ENCODE measurements around the gene TENT4B. TPM values are rescaled to one million over a fixed set of nuclear protein-coding genes. Genes with fewer than 3 reads are reported as not detected.

The TENT4B gene
- total RNA-seq, 1 experiment from 2014 or later: 16.9 TPM

DNA sequence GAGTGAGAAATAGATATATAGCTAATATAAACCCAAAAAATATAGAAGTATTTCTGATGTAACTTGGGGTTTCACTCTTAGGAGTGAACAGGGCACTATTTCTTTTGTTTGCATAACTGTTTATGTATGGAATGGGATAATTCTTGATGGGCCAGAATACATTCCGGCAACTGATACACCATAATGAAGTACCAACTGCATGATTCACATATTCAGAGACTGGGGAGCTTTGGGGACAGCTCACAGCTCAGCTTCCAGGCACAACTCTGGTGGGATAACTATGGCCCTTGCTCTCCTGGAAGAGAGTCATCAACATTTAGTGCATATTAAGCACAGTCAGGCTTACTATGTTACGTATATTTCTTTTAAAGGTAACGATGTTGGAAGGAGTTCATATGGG, 71.2 kb downstream of the TENT4B start:
- Histone ChIP-seq H3K79me2 (ENCODE audit: insufficient read depth, low read length) (no peaks in the 10 kb centered on the region), H4K20me1 (ENCODE audit: insufficient read depth) (no peaks in the 10 kb centered on the region), H3K9ac (ENCODE audit: low read length) (no peak overlapping the region), H3K27ac (ENCODE audit: low read depth, low read length) (no peak overlapping the region), H3K4me2 (ENCODE audit: low read length) (no peak overlapping the region), H3K4me1 (ENCODE audit: control insufficient read depth in 1 of 2, insufficient read depth in 2 of 2, low read length in 2 of 2) (no peaks in the 10 kb centered on the region), H3K9me2 (ENCODE audit: insufficient read depth) (no peaks in the 10 kb centered on the region), H2AFZ (ENCODE audit: low read depth, low read length, poor library complexity, severe bottlenecking) (no peak overlapping the region), H3K36me3 (ENCODE audit: control insufficient read depth in 1 of 2, insufficient read depth in 2 of 2, low read length in 2 of 2) (peaks cover 3 to 20% of the 10 kb centered on the region in 2 experiments), H3K27me3 (ENCODE audit: insufficient read depth, low read length) (no peaks in the 10 kb centered on the region), H3K4me3 (replicated peaks in 1 of 2; ENCODE audit: low read depth in 1 of 2, low read length in 2 of 2) (no peak overlapping the region), H3K9me3 (ENCODE audit: control insufficient read depth in 1 of 2, insufficient read depth in 1 of 2, low read depth in 1 of 2, low read length in 2 of 2) (no peaks in the 10 kb centered on the region)
- intact Hi-C loops (cut with micrococcal nuclease): no loop called here
- no TSS peak for BruUV-seq (replicated peaks)
- ATAC-seq (no peak), DNase-seq (ENCODE audit: low read depth, low spot score) (no peak)
- TF ChIP-seq, protein P1, sequence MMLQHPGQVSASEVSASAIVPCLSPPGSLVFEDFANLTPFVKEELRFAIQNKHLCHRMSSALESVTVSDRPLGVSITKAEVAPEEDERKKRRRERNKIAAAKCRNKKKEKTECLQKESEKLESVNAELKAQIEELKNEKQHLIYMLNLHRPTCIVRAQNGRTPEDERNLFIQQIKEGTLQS (IDR thresholded peaks at IDR 0.05): no peak
- no peak for TF ChIP-seq CEBPB (IDR thresholded peaks at IDR 0.05; ENCODE audit: low read depth)
- TF ChIP-seq, protein P2, sequence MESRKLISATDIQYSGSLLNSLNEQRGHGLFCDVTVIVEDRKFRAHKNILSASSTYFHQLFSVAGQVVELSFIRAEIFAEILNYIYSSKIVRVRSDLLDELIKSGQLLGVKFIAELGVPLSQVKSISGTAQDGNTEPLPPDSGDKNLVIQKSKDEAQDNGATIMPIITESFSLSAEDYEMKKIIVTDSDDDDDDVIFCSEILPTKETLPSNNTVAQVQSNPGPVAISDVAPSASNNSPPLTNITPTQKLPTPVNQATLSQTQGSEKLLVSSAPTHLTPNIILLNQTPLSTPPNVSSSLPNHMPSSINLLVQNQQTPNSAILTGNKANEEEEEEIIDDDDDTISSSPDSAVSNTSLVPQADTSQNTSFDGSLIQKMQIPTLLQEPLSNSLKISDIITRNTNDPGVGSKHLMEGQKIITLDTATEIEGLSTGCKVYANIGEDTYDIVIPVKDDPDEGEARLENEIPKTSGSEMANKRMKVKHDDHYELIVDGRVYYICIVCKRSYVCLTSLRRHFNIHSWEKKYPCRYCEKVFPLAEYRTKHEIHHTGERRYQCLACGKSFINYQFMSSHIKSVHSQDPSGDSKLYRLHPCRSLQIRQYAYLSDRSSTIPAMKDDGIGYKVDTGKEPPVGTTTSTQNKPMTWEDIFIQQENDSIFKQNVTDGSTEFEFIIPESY (IDR thresholded peaks at IDR 0.05; ENCODE audit: extremely low read depth, insufficient replicate concordance, low read length): no peak
- no peak for TF ChIP-seq EZH2 (IDR thresholded peaks at IDR 0.05)
- TF ChIP-seq SRF (IDR thresholded peaks at IDR 0.05; ENCODE audit: low read depth): no peak
- TF ChIP-seq POLR2AphosphoS5 (IDR thresholded peaks at IDR 0.05; ENCODE audit: low read depth, low read length): no peak
- TF ChIP-seq RAD21 (IDR thresholded peaks at IDR 0.05; ENCODE audit: low read depth): no peak
- no peak for TF ChIP-seq TCF7L2 (IDR thresholded peaks at IDR 0.05; ENCODE audit: borderline replicate concordance, extremely low read depth, insufficient read depth, insufficient read length)
- no peak for TF ChIP-seq ELF1 (IDR thresholded peaks at IDR 0.05; ENCODE audit: borderline replicate concordance, low read depth)
- no peak for TF ChIP-seq FOSL1 (IDR thresholded peaks at IDR 0.05; ENCODE audit: low read depth)
- TF ChIP-seq CBX3 (IDR thresholded peaks at IDR 0.05; ENCODE audit: low read depth): no peak
- TF ChIP-seq, protein P3, sequence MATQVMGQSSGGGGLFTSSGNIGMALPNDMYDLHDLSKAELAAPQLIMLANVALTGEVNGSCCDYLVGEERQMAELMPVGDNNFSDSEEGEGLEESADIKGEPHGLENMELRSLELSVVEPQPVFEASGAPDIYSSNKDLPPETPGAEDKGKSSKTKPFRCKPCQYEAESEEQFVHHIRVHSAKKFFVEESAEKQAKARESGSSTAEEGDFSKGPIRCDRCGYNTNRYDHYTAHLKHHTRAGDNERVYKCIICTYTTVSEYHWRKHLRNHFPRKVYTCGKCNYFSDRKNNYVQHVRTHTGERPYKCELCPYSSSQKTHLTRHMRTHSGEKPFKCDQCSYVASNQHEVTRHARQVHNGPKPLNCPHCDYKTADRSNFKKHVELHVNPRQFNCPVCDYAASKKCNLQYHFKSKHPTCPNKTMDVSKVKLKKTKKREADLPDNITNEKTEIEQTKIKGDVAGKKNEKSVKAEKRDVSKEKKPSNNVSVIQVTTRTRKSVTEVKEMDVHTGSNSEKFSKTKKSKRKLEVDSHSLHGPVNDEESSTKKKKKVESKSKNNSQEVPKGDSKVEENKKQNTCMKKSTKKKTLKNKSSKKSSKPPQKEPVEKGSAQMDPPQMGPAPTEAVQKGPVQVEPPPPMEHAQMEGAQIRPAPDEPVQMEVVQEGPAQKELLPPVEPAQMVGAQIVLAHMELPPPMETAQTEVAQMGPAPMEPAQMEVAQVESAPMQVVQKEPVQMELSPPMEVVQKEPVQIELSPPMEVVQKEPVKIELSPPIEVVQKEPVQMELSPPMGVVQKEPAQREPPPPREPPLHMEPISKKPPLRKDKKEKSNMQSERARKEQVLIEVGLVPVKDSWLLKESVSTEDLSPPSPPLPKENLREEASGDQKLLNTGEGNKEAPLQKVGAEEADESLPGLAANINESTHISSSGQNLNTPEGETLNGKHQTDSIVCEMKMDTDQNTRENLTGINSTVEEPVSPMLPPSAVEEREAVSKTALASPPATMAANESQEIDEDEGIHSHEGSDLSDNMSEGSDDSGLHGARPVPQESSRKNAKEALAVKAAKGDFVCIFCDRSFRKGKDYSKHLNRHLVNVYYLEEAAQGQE (IDR thresholded peaks at IDR 0.05; ENCODE audit: low read depth): no peak
- TF ChIP-seq EZH2phosphoT487 (IDR thresholded peaks at IDR 0.05; ENCODE audit: borderline replicate concordance): no peak
- no peak for TF ChIP-seq JUND (IDR thresholded peaks at IDR 0.05)
- TF ChIP-seq YY1 (IDR thresholded peaks at IDR 0.05; ENCODE audit: extremely low read depth, insufficient replicate concordance, low read depth, low read length): no peak
- ChIA-PET CTCF (interaction anchor here (0.8 to 1.2 kb wide), 2 partner anchors 10 to 14 kb away, joined by 3 to 5 read pairs; no protein-coding TSS in a partner anchor), POLR2A (no interaction called here), RAD21 (ENCODE audit: low non-redundant PET in 1 of 2, low total read pairs in 2 of 2, uncharacterized antibody in 2 of 2, unreplicated experiment in 2 of 2) (no interaction called here)

Measured in HCT116 (cell line).